ENCODE data around the gene CENPU.

CENPU gene

DNA sequence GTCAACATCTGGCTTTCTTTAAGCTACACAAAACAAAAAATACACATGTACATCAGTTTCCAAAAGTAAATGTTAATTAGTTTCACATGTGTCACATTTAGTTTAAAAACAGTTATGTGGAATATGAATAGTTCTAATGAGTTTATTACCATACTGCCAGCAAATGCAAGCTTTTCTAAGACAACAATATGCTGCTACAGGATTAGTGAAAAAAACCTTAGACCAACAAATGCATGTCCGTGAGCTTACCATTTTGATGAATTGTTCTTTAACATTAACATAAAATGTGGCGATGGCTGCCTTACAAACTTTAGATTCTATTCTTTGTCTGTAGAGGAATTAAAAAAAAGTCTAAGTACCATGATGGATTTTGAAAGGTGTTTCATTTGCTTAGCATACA lies 31.8 kb downstream of the CENPU start:
- no peak for DNase-seq

DNA sequence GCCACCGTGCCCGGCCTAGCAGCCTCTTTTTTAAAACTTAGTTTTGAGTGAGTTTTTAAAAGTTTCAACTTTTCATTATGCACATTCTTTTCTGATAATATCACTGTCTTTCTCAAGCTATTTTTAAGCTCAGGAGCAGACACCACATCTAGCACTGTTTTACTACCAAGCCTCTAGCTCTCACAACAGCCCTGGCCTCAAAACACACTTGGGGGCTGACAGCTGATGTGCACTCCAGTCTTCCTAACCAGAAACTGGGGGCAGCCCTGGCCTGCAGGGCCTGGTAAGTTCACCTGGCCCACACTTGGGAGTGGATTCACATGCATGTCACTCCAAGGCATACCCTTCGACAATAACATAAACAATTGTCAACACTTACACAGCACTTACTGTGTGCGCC lies 34.0 kb downstream of the CENPU start:
- DNase-seq, result no peak

- DNase-seq, result no peak
These were observed 35.9 kb downstream of the CENPU start for GRCh38 chr4:184697956-184698355.

DNA sequence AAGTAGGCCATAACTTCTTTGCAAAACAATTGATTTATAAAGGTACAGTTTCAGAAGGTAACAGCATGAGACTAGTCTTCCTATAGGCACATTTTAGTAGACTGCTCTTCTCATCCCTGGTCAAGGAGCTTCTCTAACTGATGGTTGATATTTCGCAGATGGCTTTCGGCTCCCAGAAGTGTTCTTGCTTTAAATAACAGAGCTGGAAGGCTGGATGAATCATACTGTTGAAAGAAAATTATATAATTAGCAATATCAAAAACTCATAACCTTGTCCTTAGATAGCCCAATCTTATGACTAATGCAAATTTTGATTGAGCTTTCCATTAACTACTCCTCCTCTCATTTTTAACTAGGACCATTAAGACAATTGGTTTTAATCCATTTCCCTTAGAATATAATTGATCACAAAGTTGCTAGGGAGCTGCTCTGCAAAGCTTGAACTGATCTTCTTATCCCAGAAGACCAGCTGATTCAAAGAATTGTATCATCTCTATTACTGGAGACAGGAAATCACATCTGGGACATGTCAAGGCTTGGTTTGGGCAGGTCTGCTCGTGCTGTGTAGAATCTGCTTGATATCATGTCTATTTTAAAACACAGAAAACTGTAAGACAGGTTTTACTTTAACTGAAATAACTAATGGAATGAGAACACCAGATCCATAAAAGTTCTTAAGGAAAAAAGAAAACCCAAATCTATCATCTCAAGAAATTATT lies 38.6 kb downstream of the CENPU start:
- DNase-seq, result no peak

GRCh38 chr4:184694412-184694956 lies 39.4 kb downstream of the CENPU start:
- DNase-seq, result no peak

- no peak for DNase-seq
These were observed 40.8 kb downstream of the CENPU start for GRCh38 chr4:184693056-184693455.

DNA sequence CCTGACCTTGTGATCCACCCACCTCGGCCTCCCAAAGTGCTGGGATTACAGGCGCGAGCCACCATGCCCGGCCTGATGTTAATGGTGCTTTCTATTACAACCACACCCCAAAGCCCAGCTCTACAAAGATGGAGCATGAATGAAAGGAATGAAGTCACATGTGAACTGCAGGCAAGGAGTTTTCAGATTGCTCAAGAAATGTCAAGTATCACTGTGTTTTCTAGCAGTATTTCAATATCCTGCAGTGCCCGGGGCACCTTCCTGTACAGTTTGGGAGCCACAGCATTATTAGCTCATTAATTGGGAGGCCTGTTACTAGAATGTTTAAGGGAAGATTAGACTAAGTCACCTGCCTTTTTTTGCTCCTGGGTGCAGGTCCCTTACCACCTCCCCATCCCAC lies 44.2 kb downstream of the CENPU start:
- DNase-seq, result no peak

DNA sequence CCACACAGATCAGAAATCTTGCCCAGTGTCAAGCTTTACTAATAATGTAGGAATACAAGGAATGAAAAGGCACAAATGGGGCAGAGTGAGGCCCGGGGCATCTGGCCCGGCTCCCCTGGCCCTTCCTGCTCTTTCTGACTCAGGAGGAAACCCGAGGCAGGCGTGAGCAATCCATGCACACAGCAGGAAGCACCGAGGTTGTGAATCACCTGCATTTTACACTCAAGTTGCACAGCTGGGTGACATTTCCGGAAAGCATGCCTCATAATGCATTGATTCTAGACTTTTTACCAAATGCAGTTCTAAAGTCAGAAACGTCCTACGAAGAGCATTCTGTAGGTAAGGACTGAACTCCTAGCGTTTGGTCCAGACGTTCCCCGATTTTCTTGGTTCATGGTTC lies 45.4 kb downstream of the CENPU start:
- no peak for DNase-seq

DNA sequence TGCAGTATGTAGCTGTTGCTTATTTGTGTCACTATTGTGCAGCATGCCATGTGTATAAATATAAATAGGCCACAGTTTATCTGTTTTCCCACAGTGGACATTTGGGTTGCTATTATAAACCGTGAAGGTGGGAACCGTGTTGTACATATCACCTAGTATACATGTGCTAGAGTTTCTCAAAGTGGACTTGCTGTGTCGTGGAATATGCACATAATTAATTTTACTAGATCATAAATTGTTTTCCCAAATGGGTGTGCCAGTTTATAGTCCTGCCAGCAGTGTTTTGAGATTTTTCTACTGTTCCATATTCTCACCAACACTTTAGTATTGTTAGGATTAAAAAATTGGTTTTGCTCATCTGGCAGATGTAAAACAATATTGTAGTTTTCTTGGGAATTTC lies 45.9 kb downstream of the CENPU start:
- no peak for DNase-seq

GRCh38 chr4:184684491-184685189 lies 49.3 kb downstream of the CENPU start:
- no peak for DNase-seq

- no peak for DNase-seq
These were observed 52.0 kb downstream of the CENPU start for GRCh38 chr4:184681916-184682315.

- DNase-seq, result no peak
These were observed 53.2 kb downstream of the CENPU start for GRCh38 chr4:184680698-184681097.

- no peak for DNase-seq
These were observed 57.9 kb downstream of the CENPU start for GRCh38 chr4:184675821-184676492.

GRCh38 chr4:184675018-184675417 lies 58.9 kb downstream of the CENPU start:
- no peak for DNase-seq

GRCh38 chr4:184674011-184674410 lies 59.9 kb downstream of the CENPU start:
- no peak for DNase-seq

- DNase-seq, result no peak
These were observed 61.2 kb downstream of the CENPU start for GRCh38 chr4:184672741-184673140.

DNA sequence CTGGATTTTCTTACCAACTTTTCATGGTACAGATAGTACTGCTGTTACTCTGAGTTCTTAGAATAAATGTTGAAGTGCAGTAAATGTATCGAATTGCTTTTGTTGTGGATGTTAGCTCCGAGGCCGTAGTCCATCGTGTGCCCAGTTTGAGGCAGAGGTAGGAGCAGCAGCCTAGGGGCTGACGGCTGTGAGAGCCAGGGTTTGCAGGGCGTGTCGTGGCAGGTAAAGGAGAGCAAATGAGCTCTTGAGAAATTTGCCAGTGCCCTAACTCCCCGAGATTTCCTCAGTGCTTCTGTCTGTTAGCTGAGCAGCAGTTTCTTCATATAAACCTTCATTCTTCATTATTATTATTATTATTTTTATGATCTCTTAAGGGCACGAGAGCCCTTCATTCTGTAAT lies 62.8 kb downstream of the CENPU start:
- no peak for DNase-seq

GRCh38 chr4:184669251-184669650 lies 64.6 kb downstream of the CENPU start:
- DNase-seq, result no peak

GRCh38 chr4:184668511-184669114 lies 65.3 kb downstream of the CENPU start:
- DNase-seq, result no peak

- no peak for DNase-seq
These were observed 65.8 kb downstream of the CENPU start for GRCh38 chr4:184668096-184668495.

DNA sequence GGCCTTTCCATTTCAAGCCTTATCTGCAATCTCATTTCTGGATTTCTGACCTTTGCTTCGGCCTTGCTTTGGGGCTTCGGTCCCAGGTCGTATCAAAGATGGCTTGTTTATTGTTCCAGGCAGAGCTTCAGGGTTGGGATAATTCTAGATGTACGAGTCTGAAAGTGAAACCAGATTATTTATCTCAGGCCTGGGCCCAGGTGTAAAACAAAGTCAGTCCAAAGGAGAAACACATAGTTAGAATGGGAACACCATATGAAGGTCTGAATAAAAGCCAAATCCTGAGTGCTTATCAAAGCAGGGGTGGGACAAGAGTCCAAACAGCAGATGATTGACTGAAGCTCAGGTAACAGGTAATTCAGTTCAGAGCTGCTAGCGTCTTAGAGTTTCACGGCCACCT lies 67.2 kb downstream of the CENPU start:
- DNase-seq, result no peak

- DNase-seq, result no peak
These were observed 69.3 kb downstream of the CENPU start for GRCh38 chr4:184664445-184665210.

- DNase-seq, result no peak
These were observed 71.7 kb downstream of the CENPU start for GRCh38 chr4:184662236-184662635.

Data from NCI-H2107 (cell line).